ENCODE data around the gene ARHGAP6.

DNA sequence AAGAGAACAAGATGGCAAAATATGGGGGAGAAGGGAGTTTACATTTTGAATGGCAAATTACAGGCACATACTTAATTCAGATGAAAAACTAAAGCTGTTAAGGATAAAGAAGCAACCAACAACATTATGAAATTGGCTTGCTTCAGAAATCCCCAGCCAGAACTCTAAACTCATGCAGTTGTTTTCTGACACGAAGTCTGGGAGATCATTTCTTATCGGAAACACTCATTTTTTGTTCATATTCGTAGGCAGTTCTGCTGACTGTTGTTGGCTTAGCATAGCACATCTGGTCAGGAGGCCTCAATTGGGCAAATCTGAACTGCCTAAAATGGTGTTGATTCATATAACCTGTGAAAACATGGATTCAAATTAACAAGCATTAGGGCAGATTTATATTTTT is 33.0 kb upstream of the ARHGAP6 start:
- TF ChIP-seq CTCF (IDR thresholded peaks at IDR 0.05) = no peak
- TF ChIP-seq POLR2A (IDR thresholded peaks at IDR 0.05) = no peak

All from heart left ventricle (tissue), 13 donors.